SK-N-SH (cell line): ENCODE data around the gene NARS2. TPM values are rescaled to one million over a fixed set of nuclear protein-coding genes. Genes with fewer than 3 reads are reported as not detected.

Experiments
- CTCF ChIA-PET: fragments of 300-600, 350-600 bp; formaldehyde crosslinking; extraction: SDS; loops from one replicate; lab custom pipeline; 2021; lab: Yijun Ruan, JAX
- POLR2A ChIA-PET: fragments of 350-600 bp; sonication (Branson Sonifier 250); formaldehyde crosslinking; extraction: SDS; loops from one replicate; lab custom pipeline; 2020; ENCODE audit warnings: antibody characterized with exemption, inconsistent platforms; lab: Yijun Ruan, JAX
- DNase-seq: peaks from one replicate; pipeline ENCODE4 v3.0.0; 2012
- H2AFZ ChIP-seq: fragments of 200-600 bp; sonication (generic); 2 replicates; pipeline ENCODE4 v1.8.1; 2016; ENCODE audit warnings: antibody characterized with exemption, mild to moderate bottlenecking, low read depth
- H3F3A ChIP-seq: fragments of 200-600 bp; sonication (generic); replicated peaks from 2 replicates; pipeline ENCODE3; 2016; ENCODE audit warnings: antibody characterized with exemption, mild to moderate bottlenecking; ENCODE audit not compliant: insufficient read depth
- H3K27ac ChIP-seq, 2 experiments: fragments of 200-500 bp in 1 of 2; fragments of 200-600 bp in 1 of 2; sonication (Bioruptor generic) in 1 of 2; sonication (generic), shearing (Covaris generic) in 1 of 2; 2 replicates each; pipeline versions ENCODE4 v1.5.1 to v1.6.1; 2014 to 2016; ENCODE audit warnings: low read depth in 2 of 2, inconsistent platforms in 1 of 2, low read length in 1 of 2, mild to moderate bottlenecking in 1 of 2, mixed read lengths in 1 of 2
- H3K27me3 ChIP-seq: fragments of 200-600 bp; sonication (generic), shearing (Covaris generic); 2 replicates; pipeline ENCODE4 v1.6.1; 2016; ENCODE audit warnings: mixed run types; ENCODE audit not compliant: insufficient read depth
- H3K36me3 ChIP-seq, 2 experiments: fragments of 200-500 bp in 1 of 2; fragments of 200-600 bp in 1 of 2; sonication (Bioruptor generic) in 1 of 2; sonication (generic) in 1 of 2; replicated peaks in 1 of 2; 2 replicates each; pipeline versions ENCODE3 to v1.5.1; 2014 to 2016; ENCODE audit warnings: low read length in 1 of 2, mild to moderate bottlenecking in 1 of 2; ENCODE audit not compliant: insufficient read depth in 2 of 2, control insufficient read depth in 1 of 2
- H3K4me1 ChIP-seq, 2 experiments: fragments of 200-500 bp in 1 of 2; fragments of 200-600 bp in 1 of 2; sonication (Bioruptor generic) in 1 of 2; sonication (generic), shearing (Covaris generic) in 1 of 2; 2 replicates each; pipeline versions ENCODE4 v1.5.1 to v1.6.1; 2014 to 2016; ENCODE audit warnings: low read depth in 1 of 2, low read length in 1 of 2, mixed run types in 1 of 2; ENCODE audit not compliant: insufficient read depth in 2 of 2, control insufficient read depth in 1 of 2
- H3K4me2 ChIP-seq: fragments of 200-600 bp; sonication (generic), shearing (Covaris generic); 2 replicates; pipeline ENCODE4 v1.6.1; 2017; ENCODE audit warnings: mixed run types
- H3K4me3 ChIP-seq, 2 experiments: fragments of 200-500 bp in 1 of 2; fragments of 200-600 bp in 1 of 2; sonication (Bioruptor generic) in 1 of 2; sonication (generic), shearing (Covaris generic) in 1 of 2; 2 replicates each; pipeline versions ENCODE4 v1.5.1 to v1.8.1; 2014 to 2016; ENCODE audit warnings: low read depth in 2 of 2, inconsistent platforms in 1 of 2, low read length in 1 of 2, mild to moderate bottlenecking in 1 of 2, mixed read lengths in 1 of 2, moderate library complexity in 1 of 2
- H3K79me2 ChIP-seq: fragments of 200-600 bp; sonication (generic); 2 replicates; pipeline ENCODE4 v1.8.1; 2017; ENCODE audit warnings: mild to moderate bottlenecking; ENCODE audit not compliant: insufficient read depth
- H3K9ac ChIP-seq: fragments of 200-600 bp; sonication (generic); 2 replicates; pipeline ENCODE4 v1.6.1; 2017; ENCODE audit warnings: mixed run types
- H3K9me2 ChIP-seq: fragments of 200-600 bp; sonication (generic); 2 replicates; pipeline ENCODE4 v1.6.1; 2017; ENCODE audit warnings: mixed run types
- H3K9me3 ChIP-seq: fragments of 200-600 bp; sonication (generic); 2 replicates; pipeline ENCODE4 v1.6.1; 2017; ENCODE audit warnings: mixed run types, mild to moderate bottlenecking, moderate library complexity
- H4K20me1 ChIP-seq: fragments of 200-600 bp; sonication (generic); 2 replicates; pipeline ENCODE4 v1.6.1; 2017; ENCODE audit warnings: mild to moderate bottlenecking, mixed run types; ENCODE audit not compliant: insufficient read depth
- EZH2phosphoT487 ChIP-seq: fragments of 200-600 bp; sonication (generic); IDR thresholded peaks from 2 replicates; pipeline ENCODE4 v1.6.1; 2017; ENCODE audit warnings: low read depth, mixed run types, mild to moderate bottlenecking, antibody characterized with exemption, moderate library complexity, borderline replicate concordance
- FOSL2 ChIP-seq: IDR thresholded peaks from 2 replicates; pipeline ENCODE4 v1.4.0; 2012; ENCODE audit warnings: low read depth, mild to moderate bottlenecking, moderate library complexity, borderline replicate concordance
- GABPA ChIP-seq: IDR thresholded peaks from 2 replicates; pipeline ENCODE4 v1.4.0; 2012; ENCODE audit warnings: low read depth, mild to moderate bottlenecking
- GATA2 ChIP-seq: sonication (generic); formaldehyde crosslinking; IDR thresholded peaks from 2 replicates; pipeline ENCODE4 v1.5.0; 2020; ENCODE audit warnings: mild to moderate bottlenecking, missing genetic modification reagents
- JUND ChIP-seq: IDR thresholded peaks from 2 replicates; pipeline ENCODE4 v1.4.0; 2012
- MEF2A ChIP-seq: IDR thresholded peaks from 2 replicates; pipeline ENCODE4 v1.4.0; 2012; ENCODE audit warnings: low read depth, borderline replicate concordance
- POLR2AphosphoS5 ChIP-seq: IDR thresholded peaks from 2 replicates; pipeline ENCODE4 v1.6.1; 2012; ENCODE audit warnings: low read depth, low read length
- RCOR1 ChIP-seq: fragments of 150-350 bp; IDR thresholded peaks from 2 replicates; pipeline ENCODE4 v1.6.1; 2017; ENCODE audit warnings: antibody characterized with exemption, low read length
- RFX5 ChIP-seq: IDR thresholded peaks from 2 replicates; pipeline ENCODE4 v1.6.1; 2012; ENCODE audit warnings: mild to moderate bottlenecking, improper control_type of control experiment, low read length
- RXRA ChIP-seq: IDR thresholded peaks from 2 replicates; pipeline ENCODE4 v1.4.0; 2012; ENCODE audit warnings: low read depth, mild to moderate bottlenecking, borderline replicate concordance
- TAF1 ChIP-seq: IDR thresholded peaks from 2 replicates; pipeline ENCODE4 v1.6.1; 2012; ENCODE audit warnings: low read depth, mild to moderate bottlenecking, low read length, moderate library complexity, borderline replicate concordance
- TCF12 ChIP-seq: IDR thresholded peaks from 2 replicates; pipeline ENCODE4 v1.4.0; 2012
- TEAD4 ChIP-seq: IDR thresholded peaks from 2 replicates; pipeline ENCODE4 v1.4.0; 2012; ENCODE audit warnings: mild to moderate bottlenecking, borderline replicate concordance; ENCODE audit not compliant: insufficient read depth
- YY1 ChIP-seq: IDR thresholded peaks from 2 replicates; pipeline ENCODE4 v1.4.0; 2012; ENCODE audit warnings: low read depth, mild to moderate bottlenecking
- WGBS: methylation state at CpG from one replicate; pipeline ENCODE4 v1.1.6; 2017; ENCODE audit warnings: low lambda C conversion rate; 5-methylcytosine and 5-hydroxymethylcytosine counted together
- polyA plus RNA-seq, 3 experiments: library from polyadenylated mRNA; depleted of rRNA; stranded (reverse); fragments of >200 nt; gene quantifications; 2 replicates each; pipeline ENCODE4 v1.2.3, GENCODE V29; 2012
- TF ChIP-seq, protein P1 (sequence below): IDR thresholded peaks from 2 replicates; pipeline ENCODE4 v1.4.0; 2012; ENCODE audit warnings: low read depth, borderline replicate concordance
- TF ChIP-seq, protein P2 (sequence below): fragments of 150-350 bp; IDR thresholded peaks from 2 replicates; pipeline ENCODE4 v1.6.1; 2017; ENCODE audit warnings: antibody characterized with exemption, low read length, low read depth, borderline replicate concordance
- TF ChIP-seq, protein P3 (sequence below): IDR thresholded peaks from 2 replicates; pipeline ENCODE4 v1.4.0; 2012; ENCODE audit warnings: low read depth
- TF ChIP-seq, protein P4 (sequence below): fragments of 200-600 bp; sonication (generic); IDR thresholded peaks from 2 replicates; pipeline ENCODE4 v1.6.1; 2017; ENCODE audit warnings: antibody characterized with exemption, mild to moderate bottlenecking, moderate library complexity
- TF ChIP-seq, protein P5 (sequence below): IDR thresholded peaks from 2 replicates; pipeline ENCODE4; 2012

Gene NARS2
- polyA plus RNA-seq, 1 of the 3 experiments (the other 2 are of a cell fraction): 8.9 TPM

DNA sequence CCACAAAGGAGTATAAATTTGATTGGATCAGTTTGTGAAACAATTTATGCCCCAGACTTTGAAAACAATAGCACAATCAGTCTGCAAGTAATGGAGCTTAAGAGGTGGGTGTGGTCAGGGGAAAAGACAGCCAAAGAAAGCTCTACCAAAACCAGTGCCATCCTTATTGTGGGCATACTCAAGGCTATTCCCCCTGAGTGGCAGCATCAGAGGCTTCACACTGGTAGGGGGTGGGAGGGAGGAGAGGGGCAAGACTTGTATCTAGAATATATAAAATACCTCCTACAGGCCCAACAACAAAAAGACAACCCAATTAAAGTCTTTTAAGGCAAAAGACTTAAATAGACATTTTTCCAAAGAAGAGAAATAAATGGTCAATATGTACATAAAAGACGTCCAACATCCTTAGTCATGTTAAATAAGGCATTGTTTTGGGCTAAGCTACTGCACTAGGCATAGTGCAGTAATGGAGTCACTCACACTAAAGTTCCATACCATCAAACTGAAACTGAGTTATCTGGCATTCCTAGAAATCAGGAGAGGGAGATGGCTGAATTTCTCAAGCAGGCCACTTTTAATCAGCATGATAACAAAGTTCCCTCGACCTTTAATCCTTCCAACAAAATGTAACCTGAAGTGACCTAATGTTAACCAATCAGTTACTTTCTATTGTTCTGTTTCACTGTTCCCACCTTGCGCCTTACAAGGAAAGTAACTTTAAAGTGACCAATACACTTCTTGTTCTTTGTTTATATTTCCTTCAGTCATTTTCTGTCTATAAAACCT lies 24.8 kb downstream of the NARS2 start (continued):
- TF ChIP-seq, protein P1, sequence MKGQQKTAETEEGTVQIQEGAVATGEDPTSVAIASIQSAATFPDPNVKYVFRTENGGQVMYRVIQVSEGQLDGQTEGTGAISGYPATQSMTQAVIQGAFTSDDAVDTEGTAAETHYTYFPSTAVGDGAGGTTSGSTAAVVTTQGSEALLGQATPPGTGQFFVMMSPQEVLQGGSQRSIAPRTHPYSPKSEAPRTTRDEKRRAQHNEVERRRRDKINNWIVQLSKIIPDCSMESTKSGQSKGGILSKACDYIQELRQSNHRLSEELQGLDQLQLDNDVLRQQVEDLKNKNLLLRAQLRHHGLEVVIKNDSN: no peak
- TF ChIP-seq, protein P2, sequence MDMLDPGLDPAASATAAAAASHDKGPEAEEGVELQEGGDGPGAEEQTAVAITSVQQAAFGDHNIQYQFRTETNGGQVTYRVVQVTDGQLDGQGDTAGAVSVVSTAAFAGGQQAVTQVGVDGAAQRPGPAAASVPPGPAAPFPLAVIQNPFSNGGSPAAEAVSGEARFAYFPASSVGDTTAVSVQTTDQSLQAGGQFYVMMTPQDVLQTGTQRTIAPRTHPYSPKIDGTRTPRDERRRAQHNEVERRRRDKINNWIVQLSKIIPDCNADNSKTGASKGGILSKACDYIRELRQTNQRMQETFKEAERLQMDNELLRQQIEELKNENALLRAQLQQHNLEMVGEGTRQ: no peak
- TF ChIP-seq, protein P3, sequence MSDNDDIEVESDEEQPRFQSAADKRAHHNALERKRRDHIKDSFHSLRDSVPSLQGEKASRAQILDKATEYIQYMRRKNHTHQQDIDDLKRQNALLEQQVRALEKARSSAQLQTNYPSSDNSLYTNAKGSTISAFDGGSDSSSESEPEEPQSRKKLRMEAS: no peak
- no peak for TF ChIP-seq MEF2A
- TF ChIP-seq GABPA: no peak
- no peak for TF ChIP-seq RCOR1
- no peak for TF ChIP-seq EZH2phosphoT487
- TF ChIP-seq TAF1: no peak
- TF ChIP-seq GATA2 (CRISPR knock-in tag): no peak
- TF ChIP-seq TEAD4: no peak
- TF ChIP-seq RXRA: no peak

DNA sequence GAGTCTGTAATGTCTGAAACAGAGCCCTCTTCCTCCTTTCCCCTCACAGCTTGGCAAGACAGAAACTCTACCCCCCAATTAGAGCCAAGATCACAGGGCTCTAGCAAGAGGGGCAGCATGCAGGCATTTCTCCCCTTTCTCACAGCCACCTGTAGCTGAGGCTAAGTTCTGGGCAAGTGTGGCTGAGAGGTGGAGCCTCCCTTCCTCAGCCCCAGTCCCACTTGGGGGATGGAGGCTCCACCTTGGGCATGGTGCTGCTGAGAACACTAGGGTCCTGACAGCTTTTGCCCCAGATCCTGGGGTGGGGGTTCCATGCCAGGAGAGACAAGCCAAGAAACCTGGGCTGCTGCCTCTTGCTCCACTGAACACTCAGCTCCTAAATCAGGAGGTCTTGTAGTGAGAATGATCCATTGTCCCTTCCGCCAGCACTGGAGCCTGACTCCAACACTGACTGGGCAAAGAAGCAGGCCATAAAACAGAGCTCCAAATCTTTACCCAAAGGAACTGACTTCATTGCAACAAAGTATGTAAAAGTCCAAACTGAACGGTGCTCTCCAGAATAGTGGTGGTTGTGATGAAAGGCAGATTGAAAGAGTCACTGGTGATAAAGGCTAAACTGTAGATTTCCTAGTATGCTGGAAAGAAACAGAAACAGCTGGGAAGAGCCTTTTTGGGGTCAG lies 25.6 kb downstream of the NARS2 start:
- Histone ChIP-seq H3K36me3 (peaks cover 0 to 5% of the 10 kb centered on the region in 2 experiments), H3F3A (no peaks in the 10 kb centered on the region), H3K4me3 (no peak overlapping the region), H3K79me2 (no peaks in the 10 kb centered on the region), H3K27me3 (no peaks in the 10 kb centered on the region), H3K4me2 (no peak overlapping the region), H3K9ac (no peak overlapping the region), H4K20me1 (no peaks in the 10 kb centered on the region), H3K4me1 (peaks cover 0 to 3% of the 10 kb centered on the region in 2 experiments; a peak in 1 of 4 replicates), H3K9me3 (no peaks in the 10 kb centered on the region), H3K9me2 (no peaks in the 10 kb centered on the region), H3K27ac (no peak overlapping the region)
- DNase-seq: no peak
- CTCF ChIA-PET: interaction anchor here (0.7 to 3.4 kb wide), 2 partner anchors 16 to 33 kb away, joined by 3 to 22 read pairs; no protein-coding TSS in a partner anchor
- POLR2A ChIA-PET: no interaction called here
- WGBS: 73% methylated on average over 2 of the region's 2 CpGs
- TF ChIP-seq POLR2AphosphoS5 (no peak), FOSL2 (no peak), GABPA (no peak), RXRA (no peak), YY1 (no peak), JUND (no peak), RFX5 (no peak), TCF12 (no peak)
- TF ChIP-seq, protein P4, sequence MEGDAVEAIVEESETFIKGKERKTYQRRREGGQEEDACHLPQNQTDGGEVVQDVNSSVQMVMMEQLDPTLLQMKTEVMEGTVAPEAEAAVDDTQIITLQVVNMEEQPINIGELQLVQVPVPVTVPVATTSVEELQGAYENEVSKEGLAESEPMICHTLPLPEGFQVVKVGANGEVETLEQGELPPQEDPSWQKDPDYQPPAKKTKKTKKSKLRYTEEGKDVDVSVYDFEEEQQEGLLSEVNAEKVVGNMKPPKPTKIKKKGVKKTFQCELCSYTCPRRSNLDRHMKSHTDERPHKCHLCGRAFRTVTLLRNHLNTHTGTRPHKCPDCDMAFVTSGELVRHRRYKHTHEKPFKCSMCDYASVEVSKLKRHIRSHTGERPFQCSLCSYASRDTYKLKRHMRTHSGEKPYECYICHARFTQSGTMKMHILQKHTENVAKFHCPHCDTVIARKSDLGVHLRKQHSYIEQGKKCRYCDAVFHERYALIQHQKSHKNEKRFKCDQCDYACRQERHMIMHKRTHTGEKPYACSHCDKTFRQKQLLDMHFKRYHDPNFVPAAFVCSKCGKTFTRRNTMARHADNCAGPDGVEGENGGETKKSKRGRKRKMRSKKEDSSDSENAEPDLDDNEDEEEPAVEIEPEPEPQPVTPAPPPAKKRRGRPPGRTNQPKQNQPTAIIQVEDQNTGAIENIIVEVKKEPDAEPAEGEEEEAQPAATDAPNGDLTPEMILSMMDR: no peak
- TF ChIP-seq, protein P3: no peak
- TF ChIP-seq, protein P5, sequence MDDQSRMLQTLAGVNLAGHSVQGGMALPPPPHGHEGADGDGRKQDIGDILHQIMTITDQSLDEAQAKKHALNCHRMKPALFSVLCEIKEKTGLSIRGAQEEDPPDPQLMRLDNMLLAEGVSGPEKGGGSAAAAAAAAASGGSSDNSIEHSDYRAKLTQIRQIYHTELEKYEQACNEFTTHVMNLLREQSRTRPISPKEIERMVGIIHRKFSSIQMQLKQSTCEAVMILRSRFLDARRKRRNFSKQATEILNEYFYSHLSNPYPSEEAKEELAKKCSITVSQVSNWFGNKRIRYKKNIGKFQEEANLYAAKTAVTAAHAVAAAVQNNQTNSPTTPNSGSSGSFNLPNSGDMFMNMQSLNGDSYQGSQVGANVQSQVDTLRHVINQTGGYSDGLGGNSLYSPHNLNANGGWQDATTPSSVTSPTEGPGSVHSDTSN: no peak
- TF ChIP-seq, all 33 proteins: peak for 0
- no peak overlapping the region for H2AFZ ChIP-seq
